VCaP (cell line): Measurements from ENCODE around the gene RNF150.

Experiments used
- H3K27ac ChIP-seq: fragments of 450-650 bp; 2 replicates; pipeline ENCODE4 v1.5.1; 2017
- CTCF ChIP-seq: fragments of 450-650 bp; conservative IDR thresholded peaks from 2 replicates; pipeline ENCODE4 v1.5.1; 2017; ENCODE audit warnings: mild to moderate bottlenecking, moderate library complexity

RNF150 gene

GRCh38 chr4:141119071-141119470 lies 14.2 kb downstream of the RNF150 start:
- no peak for TF ChIP-seq CTCF

DNA sequence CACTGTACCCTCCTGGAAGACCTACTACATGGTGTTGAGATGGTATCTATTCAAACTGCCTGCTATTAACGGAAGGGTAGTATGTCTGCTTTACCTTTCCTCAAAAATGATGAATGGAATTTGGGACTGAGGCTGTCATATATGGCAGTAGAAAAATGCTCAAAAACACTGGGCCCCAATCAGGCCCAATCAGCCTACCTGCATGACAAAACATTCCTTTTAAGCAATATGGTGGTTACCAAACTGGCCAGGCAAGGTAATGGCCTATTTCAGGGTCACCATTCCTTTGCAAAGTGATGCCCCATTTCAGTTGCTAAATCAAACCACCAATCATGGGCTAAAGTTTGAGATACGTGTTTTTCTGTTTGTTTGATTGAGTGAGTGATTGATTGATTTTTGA lies 14.9 kb downstream of the RNF150 start:
- TF ChIP-seq CTCF, result no peak
- no peak overlapping the region for H3K27ac ChIP-seq

More at GRCh38 chr4:141119071-141119470, 14.2 kb downstream of the RNF150 start:
- H3K27ac ChIP-seq, result no peak overlapping the region

DNA sequence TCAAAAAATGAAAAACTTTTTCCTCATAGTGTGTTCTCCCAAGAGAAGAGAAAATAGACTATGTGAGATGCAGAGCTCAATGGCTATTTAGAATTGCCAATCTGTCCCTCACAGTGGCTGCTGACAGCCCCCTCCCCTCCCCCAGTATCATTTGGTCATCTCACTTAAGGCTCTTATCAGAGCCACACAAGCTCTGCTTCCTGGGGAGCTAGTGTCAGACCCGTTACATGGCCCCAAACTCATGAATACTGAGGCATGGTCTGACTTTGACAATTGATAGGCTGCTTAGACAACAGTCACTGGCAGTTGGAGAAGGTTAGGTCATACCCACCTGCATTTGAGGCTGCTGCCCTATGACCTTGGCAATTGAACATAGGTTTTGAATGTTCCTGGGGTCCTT lies 15.3 kb downstream of the RNF150 start:
- no peak overlapping the region for H3K27ac ChIP-seq
- TF ChIP-seq CTCF, result no peak

- TF ChIP-seq CTCF, result no peak
- H3K27ac ChIP-seq, result no peak overlapping the region
These were observed 23.3 kb downstream of the RNF150 start for GRCh38 chr4:141109983-141110382.

- H3K27ac ChIP-seq, result no peak overlapping the region
- TF ChIP-seq CTCF, result no peak
These were observed 25.3 kb downstream of the RNF150 start for GRCh38 chr4:141107927-141108326.

- TF ChIP-seq CTCF, result no peak
- H3K27ac ChIP-seq, result no peak overlapping the region
These were observed 30.9 kb downstream of the RNF150 start for GRCh38 chr4:141102367-141102766.

DNA sequence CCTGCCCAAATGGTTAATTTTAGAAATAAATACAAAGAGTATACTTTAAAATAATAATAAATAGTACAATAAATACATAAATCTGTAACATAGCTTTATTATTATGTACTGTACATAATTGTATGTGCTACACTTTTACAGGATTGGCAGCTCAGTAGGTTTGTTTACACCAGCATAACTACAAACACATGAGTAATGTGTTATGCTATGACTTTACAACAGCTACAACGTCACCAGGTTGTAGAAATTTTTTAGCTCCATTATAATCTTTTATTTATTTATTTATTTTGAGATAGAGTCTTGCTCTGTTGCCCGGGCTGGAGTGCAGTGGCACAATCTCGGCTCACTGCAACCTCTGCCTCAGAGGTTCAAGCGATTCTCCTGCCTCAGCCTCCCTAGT lies 31.8 kb downstream of the RNF150 start:
- TF ChIP-seq CTCF, result no peak
- no peak overlapping the region for H3K27ac ChIP-seq

DNA sequence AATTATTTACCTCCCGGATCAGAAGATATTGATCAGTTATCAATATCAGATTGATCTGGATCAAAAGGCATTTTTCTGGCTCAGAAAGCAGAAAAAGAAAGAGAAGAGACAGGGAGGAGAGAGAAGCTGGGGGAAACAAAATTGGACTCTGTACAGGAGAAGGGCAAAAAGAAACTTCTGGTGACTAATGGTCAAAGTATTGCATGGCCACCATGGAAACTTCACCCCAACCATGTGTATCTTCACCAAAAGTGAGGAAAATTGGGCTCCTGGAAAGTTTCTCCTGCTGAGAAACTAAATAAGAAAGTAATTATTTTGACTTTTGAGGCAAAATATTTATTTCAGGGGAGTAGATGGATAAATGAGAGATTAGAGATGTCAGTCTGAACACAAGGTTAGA lies 33.9 kb downstream of the RNF150 start:
- TF ChIP-seq CTCF, result no peak
- H3K27ac ChIP-seq, result no peak overlapping the region
